ENCODE measurements around the gene RPL7A.
"Not testable (repeated sequence)": the region's sequence is repeated elsewhere in the genome, so short reads cannot be mapped to it uniquely, and the experiment has no call there.

RPL7A gene

DNA sequence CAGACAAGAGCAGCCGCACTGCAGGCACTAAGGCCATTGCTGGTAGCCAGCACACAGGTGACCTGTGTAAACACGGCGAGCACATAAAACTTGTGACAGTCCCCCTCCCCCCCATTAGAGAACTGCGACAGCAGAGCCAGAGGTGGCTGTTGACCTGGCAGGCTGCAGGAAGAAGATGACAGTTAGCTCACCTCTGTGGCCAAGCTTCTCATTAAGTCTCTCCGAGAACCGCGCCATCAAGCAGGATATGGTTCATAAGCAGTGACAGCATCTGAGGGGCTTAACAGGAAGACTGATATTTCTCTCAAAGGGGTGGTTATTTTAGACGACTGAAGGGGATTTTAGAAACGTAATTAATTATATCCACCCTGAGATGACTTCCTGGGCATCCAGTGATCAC, 22.7 kb downstream of the RPL7A start:
- DNase-seq, result no peak

DNA sequence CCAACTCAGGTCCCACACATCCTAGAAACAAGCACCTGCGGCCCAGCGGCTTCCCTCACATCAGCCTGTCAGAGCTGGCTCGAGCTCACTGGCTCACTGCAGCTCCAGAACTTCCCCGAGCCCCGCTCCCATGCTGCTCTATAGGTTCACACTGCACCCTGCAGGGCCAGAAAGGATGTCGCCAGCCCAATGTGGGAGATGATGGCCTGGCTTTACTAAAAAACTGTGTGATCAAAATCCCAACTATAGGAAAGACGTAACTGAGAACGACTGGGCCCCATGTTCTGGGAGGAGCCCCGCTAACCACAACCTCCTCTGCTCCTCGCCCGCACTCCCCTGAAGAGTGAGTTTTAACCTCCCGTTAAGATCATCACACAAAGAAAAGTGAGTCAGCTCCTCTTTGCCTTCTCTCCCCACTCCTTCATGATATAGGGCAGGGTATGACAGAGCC, 23.3 kb downstream of the RPL7A start:
- DNase-seq, result no peak

DNA sequence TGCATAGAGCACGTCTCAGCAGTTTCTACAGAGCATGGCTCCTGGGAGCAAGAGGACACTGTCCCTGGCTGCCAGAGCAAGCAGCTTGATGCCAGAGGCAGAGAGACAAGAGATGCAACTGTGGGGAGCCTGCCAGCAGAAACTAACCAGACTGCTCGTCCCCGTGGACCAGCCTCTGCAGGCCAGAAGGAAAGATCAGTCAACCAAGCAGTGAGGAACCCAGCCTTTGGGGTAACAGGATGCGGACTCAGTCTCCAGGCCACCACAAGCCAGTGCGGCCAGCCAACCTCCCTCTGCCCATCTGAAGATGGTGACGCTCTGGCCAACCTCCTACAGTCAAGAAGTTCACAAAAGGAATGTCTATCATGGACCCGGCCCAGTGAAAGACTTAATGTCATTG, 24.1 kb downstream of the RPL7A start:
- no peak for DNase-seq

DNA sequence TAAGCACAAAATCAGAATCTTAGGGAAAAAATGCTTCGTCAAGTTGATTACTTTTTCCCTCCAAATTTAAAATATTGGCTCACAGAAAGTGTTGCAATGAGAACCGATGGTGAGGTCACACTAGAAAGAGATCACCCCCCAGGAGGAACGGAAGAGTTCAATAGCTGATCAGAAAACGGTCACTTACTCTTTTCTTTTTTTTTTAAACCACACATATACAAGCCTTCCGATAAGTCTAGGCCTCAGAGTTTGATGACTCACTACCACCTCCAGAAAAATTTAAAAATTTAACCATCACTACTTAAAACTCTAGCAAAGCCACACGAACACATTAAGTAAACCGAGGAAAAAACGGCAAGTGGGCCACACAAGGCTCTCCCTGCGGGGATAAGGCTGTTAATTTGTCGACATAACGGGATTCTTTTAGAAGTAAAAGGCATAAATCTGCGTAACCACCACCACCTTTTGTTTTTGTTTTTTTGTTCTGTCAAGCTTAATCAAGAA, 26.6 kb downstream of the RPL7A start:
- DNase-seq, result no peak

DNA sequence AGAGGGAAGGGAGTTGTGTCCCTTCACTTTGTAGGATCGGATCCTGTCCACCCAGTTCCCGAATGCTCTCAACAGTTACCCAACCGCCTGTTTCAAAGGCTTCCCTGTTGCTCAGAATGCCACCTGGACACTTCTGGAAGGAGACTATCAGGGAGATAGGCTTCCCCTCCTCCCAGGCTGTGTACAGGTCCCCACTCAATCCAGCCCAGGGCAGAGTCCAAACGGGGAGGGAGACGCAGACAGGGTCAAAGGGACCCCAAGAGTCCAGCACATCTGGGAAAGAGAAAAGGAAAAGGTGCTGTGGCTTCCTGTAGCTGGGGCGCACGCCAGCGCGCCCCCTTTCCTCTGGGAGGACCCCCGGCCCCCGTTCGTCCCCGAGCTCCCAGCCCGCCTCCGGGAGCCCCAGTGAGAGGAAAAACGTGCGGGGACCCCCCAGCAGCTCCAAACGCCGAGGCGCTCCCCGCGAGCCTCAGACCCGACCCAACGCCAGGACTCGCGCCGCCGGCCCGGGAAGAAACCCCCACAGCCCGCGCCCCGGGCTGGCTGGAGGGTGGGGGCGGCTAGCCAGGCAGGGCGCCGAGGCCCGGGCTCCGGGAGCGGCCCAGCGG, 27.2 kb downstream of the RPL7A start:
- DNase-seq, result no peak

DNA sequence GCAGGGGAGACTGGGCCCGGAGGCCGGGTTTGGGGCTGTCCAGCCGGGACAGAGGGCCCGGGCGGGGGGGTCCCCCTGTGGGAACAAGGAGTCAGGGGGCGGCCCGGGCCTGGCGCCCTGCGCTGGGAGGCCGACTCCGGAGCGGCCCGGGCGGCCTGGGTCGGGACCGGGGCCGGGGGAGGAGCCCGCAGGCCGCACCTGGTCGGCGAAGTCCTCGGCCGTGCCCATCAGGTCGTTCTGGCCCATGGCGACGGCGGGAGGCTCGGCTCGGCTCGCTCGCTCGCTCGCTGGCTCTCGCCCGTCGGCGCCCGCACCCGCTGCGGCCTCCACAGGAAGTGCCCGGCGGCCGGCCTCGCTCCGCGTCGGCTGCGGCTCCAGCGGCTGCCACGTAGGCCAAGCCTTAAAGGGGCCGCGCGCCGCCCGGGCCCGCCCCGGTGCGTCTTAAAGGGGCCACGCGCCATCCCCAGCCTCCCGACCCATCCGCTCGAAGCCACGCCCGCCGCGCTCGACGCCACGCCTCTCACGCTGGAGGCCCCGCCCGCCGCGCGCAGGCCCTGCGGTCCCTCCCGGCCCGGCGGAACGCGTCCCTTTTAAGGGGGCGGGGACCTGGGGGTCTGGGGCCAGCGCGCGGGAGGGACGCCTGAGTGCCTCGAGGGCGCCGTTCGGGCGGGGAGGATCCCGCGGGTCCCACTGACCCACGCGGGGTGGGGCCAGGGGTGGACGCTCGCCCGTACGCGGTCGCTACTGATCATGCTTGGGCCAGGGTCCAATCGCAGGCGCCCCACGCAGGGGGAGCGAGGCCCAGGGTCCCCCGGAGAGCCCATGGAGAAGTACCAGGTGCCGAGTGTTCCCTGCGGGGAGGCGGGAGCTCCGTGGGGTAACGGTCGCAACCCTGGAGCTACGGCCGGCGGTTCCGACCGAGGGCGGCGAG, 28.0 kb downstream of the RPL7A start, which contains the start of the genes STKLD1 and SURF4:
Gene STKLD1, plus strand, starts transcription at position 643 of the 931 bp plus-strand sequence. Its CDS starts 108 bp downstream, at position 751.
Gene SURF4, minus strand, starts transcription at position 337 of the 931 bp plus-strand sequence. Its CDS starts 91 bp downstream, at position 246.
- peak; percentile 73 for DNase-seq

DNA sequence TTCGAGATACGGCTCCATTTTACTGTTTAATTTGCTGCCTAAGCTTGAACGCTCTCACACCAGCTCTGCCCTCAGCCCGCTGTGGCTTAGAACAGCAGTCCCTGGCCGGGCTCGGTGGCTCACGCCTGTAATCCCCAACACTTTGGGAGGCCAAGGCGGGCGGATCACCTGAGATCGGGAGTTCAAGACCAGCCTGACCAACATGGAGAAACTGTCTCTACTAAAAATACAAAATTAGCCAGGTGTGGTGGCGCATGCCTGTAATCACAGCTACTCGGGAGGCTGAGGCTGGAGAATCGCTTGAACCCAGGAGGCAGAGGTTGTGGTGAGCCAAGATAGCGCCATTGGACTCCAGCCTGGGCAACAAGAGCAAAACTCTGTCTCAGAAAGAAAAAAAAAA, 29.3 kb downstream of the RPL7A start:
- DNase-seq, result not testable (repeated sequence)

DNA sequence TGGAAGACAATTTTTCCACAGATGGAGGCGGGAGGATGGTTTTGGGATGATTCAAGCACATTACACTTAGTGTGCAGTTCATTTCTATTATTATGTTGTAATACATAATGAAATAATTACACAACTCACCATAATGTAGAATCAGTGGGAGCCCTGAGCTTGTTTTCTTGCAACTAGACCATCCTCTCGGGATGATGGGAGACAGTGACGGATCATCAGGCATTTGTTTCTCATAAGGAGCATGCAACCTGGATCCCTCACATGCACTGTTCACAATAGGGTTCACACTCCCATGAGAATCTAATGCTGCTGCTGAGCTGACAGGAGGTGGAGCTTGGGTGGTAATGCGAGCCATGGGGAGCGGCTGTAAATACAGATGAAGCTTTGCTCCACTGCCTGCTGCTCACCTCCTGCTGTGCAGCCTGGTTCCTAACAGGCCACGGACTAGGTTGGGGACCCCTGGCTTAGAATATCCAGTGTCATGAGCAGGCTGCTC, 29.8 kb downstream of the RPL7A start:
- no peak for DNase-seq

DNA sequence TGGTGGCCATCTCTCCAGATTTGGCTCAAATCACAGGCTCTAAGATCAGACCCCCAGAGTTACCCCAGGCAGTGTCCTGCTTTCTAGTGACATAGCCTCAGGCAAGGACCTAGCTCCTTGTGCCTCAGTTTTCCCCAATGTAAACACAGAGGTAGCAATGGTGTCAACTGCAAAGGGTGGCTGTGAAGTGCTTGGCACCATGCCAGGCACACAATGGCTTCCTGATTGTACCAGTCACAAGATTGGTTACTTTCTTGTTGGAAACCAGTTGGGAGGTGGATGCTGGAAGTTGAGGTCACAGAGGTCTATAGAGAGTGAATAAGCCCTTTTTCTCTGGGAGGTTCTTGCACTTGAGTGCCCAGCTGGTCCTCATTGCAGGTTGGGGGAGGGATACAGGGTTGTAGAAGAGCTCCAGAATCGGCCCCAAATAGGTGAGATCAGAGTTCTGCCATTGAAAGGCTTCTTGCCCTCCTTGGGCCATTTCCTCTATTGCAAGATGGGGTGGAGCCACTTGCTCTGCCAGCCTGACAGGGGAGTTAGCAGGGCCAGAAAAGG, 30.5 kb downstream of the RPL7A start:
- DNase-seq, result no peak

DNA sequence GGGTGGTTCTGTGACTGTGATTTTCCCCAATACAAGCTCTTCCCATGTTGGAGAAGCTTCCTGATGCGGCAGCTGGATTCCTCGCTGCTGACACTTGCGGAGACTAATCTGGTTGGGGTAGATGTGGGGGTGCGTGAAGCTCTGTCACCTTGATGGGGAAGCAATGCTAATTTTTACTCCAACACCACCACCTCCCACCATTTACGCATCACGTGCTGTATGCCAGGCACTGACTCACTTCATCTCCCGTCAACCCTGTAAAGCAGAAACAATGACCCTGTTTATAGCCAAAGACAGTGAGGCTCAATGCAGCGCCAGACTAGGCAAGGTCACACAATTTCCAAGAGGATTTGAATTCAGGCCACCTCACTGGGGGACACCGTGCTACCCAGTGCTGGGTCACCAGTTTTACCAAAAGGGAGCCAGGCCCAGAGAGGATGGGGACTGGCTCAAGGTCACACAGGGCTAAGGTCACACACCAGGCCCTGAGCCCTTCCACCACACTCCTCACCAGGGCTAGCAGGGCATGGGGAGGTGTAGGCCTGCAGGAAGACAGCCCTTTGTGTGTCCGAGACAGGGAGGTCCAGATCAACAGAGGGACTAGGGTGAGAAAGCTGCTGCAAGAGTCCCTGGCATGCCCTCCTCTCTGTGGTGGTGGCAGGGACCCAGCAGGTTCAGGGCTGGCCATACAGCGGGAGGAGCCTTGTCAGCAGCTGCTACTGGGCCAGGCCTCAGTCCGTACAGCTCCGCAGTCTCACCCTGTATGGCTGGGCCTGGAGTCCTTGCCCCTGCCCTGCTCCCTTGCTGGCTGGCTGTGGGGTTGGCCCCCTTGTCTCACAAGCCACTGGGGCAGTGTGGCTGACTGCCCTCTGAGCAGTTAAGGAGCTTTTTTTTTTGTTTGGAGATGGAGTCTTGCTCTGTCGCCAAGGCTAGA, 31.4 kb downstream of the RPL7A start:
- DNase-seq, result no peak

DNA sequence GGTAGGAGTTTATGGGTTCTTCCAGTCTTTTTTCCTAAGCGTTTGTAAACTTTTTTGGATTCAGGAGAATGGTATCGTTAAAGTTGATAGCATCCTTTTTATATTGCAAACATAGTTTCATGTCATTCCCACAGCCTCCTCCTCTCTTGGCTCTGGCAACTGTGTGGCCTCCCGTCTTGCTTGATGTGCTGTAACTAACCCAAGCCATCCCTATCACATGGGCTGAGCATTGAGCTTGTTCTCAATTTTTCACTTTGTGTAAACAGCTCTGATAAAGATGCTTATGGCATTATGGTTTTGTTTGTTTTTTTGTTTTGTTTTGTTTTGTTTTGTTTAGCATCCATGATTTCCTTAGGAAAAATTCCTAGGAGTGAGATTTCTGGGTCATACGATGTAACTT, 32.7 kb downstream of the RPL7A start:
- DNase-seq, result no peak

DNA sequence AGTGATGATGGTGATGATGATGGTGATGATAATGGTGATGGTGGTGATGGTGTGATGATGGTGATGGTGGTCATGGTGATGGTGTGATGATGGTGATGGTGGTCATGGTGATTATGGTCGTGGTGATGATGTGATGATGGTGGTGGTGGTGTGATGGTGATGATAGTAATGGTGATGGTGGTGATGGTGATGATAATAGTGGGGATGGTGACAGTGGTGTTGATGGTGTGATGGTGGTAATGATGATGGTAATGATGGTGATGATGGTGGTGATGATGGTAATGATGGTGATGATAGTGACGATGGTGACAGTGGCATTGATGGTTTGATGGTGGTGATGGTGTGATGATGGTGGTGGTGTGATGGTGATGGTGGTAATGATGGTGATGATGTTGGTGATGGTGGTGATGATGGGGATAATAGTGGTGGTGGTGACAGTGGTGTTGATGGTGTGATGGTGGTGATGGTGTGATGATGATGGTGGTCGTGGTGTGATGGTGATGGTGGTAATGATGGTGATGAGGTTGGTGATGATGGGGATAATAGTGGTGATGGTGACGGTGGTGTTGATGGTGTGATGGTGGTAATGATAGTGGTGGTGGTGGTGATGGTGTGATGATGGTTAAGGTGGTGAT, 34.6 kb downstream of the RPL7A start:
- DNase-seq, result no peak

DNA sequence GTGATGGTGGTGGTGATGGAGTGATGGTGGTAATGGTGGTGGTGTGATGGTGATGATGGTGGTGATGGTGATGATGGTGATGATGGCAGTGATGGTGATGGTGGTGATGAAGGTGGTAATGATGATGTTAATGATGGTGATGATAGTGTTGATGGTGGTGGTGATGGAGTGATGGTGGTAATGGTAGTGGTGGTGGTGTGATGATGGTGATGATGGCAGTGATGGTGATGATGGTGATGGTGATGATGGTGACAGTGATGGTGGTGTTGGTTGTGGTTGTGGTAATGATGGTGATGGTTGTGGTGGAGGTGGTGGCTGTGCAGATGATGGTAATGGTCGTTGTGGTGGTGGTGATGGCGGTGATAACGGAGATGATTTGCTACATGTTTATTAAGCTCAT, 35.4 kb downstream of the RPL7A start:
- no peak for DNase-seq

DNA sequence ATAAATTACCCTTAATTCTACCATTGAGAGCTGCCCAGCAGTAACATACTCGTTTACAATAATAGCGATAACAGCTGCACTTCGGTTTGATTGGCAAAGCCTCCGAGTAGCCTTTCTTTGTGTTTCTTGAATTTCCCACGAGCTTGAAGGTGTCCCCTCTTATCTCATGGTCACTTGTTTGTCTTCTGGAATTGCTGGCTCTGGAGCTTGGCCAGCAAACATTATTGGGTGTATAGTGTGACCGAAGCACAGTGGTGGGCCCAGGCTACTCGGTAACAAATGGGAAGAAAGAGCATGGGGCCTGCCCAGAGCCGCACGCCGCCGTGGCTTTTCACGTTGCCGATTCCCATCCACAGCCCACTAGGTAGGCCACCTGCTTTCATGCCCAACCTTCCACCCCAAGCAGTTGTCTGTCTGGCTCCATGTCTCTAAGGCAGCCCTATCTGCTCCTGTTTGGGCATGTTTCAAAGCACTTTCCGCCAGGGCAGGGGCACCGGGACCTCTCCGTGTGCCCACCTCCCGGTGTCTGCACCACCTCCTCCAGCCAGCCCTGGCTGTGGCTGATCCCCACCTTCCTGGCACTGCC, 36.8 kb downstream of the RPL7A start:
- DNase-seq, result no peak

DNA sequence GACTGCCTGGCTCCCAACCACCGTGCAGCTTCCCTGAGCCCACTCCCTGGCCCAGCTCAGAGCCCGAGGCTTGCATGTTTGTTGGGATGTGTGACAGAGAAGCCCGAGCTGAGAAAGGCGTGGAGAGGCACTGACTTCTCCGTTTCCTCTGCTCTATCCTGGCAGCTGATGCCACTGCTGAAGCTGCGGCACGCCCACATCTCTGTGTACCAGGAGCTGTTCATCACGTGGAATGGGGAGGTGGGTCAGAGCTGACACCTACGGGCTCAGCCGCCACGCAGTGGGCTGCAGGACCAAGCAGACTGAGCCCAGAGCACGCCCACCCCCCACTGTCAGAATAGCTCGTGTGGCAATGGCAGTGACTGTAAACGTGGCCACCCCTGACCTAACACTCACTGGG, 37.4 kb downstream of the RPL7A start:
- DNase-seq, result no peak

DNA sequence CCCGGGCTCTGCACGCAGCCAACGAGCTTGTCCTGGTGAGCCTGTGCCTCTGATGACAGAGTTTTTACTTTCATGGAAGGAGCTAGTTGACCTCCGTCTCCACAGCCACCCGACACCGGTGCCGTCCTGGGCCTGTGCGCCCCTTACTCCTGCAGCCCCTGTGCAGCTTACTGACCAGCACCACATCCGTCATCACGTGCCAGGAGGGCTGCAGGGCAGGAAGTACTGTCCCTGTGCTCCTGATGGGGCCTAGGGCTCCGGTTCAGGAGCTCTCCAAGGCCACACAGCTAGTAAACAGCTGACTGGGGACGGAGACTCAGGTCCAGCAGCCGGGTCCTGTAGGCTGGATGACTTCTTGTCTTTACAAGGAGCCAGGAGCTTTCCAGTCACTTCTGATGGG, 38.3 kb downstream of the RPL7A start:
- DNase-seq, result no peak

DNA sequence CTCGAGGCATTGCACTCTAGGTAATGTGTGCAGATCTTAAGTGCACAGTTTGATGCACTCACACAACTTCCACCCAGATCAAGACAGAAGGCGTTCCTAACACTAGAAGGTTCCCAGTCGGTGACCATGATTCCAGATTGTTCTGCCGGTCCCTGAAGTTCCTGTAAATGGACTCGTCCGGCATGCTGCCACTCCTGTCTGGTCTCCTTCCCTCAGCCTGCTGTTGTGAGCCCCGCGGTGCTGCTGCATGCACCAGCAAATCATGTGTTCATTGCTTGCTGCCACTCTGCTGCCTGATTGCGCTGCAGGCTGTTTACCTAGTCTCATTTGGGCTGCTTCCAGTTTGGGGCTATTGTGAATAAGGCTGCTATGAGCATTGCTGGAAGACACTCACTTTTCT, 39.7 kb downstream of the RPL7A start:
- DNase-seq, result no peak

DNA sequence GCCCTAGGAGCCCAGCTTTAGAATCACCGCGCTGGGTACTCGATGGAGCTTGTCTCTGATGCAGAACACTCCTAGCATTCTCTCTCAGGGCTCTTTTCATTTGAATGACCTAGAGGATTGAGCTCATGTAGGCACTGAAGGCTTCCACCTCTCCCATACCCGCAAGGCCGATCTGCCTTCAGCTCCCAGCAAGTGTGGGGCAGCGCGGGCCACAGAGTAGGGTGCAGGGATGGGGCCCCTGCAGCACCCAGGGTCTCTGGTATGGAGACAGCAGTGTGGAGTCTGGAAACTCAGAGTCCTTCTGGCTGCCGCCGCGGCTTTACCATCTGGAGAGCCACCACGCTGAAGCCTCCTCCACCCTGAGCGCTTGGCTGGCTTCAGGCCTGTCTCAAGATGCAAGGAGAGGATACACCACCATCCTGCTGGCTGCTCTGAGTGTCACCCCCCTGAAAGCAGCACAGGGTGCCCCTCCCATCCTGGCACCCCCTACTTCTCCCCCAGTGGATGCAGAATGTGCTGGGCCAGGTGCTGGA, 41.1 kb downstream of the RPL7A start:
- DNase-seq, result no peak

DNA sequence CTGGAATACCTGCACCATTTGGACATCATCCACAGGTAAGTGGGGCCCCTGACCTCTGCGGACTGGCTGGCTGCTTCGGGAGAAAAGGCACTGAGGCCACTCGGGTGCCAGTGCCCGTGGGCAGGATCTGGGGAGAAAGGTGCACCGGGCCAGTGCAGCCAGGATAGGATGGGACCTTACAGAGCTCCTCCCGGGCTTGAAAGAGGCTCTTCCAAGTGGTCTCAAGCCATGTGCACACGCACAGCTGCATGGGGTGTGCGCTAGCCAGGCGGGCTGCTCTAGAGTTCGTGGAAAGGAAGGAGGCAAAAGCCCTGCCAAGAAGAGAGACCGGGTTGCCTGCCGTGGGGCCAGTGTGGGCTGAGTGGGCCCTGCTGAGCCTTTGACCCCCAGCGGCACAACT, 41.5 kb downstream of the RPL7A start:
- DNase-seq, result no peak

DNA sequence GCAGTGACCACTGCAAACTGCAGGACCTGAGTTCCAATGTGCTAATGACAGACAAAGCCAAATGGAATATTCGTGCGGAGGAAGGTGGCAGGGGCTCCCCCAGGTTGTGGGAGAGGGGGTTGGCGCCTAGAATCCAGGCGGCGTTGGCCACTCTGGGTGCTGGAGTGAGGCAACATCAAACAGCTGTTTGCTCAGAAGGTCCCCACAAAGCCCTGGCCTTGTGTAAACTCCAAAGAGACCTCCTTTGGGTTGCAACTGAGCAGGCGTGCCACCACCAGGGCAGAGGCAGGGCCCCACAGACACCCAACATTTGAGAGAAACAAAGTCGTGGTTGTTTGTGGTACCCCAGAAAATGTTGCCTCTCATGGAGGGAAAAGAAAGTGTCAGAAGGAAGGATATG, 42.7 kb downstream of the RPL7A start:
- no peak for DNase-seq

DNA sequence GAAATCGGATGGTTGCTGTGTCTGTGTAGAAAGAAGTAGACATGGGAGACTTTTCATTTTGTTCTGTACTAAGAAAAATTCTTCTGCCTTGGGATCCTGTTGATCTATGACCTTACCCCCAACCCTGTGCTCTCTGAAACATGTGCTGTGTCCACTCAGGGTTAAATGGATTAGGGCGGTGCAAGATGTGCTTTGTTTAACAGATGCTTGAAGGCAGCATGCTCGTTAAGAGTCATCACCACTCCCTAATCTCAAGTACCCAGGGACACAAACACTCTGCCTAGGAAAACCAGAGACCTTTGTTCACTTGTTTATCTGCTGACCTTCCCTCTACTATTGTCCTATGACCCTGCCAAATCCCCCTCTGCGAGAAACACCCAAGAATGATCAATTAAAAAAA, 43.4 kb downstream of the RPL7A start:
- not testable (repeated sequence) for DNase-seq

All from NCI-H2029 treated with DMSO at 0.1 percent for 48 hours (cell line).